Panc1 (cell line): Measurements from ENCODE around the gene SFSWAP.

Source experiments
- CTCF ChIP-seq: fragments of 450-650 bp; IDR thresholded peaks from 2 replicates; pipeline ENCODE4 v1.5.1; 2017; ENCODE audit warnings: mild to moderate bottlenecking
- POLR2AphosphoS5 ChIP-seq: IDR thresholded peaks from 2 replicates; pipeline ENCODE4 v1.6.1; 2012; ENCODE audit warnings: mild to moderate bottlenecking, low read depth, low read length, moderate library complexity
- REST ChIP-seq, 2 experiments: IDR thresholded peaks; 2 replicates each; pipeline ENCODE4 v1.6.1; 2011 to 2012; ENCODE audit warnings: low read depth in 2 of 2, control low read depth in 1 of 2, low read length in 1 of 2, mild to moderate bottlenecking in 1 of 2, moderate library complexity in 1 of 2; ENCODE audit not compliant: insufficient read depth in 1 of 2
- TCF7L2 ChIP-seq: IDR thresholded peaks from 2 replicates; pipeline ENCODE4 v1.6.1; 2011; ENCODE audit warnings: mild to moderate bottlenecking, low read depth, low read length, inconsistent platforms

GRCh38 chr12:131843527-131843926, 132.6 kb downstream of the SFSWAP start:
- TF ChIP-seq CTCF (no peak), TCF7L2 (no peak), POLR2AphosphoS5 (no peak), REST (IDR thresholded peaks at IDR 0.05; ENCODE audit: insufficient read depth in 1 of 2, low read depth in 2 of 2, low read length in 1 of 2) (no peak)
